Prostate gland (tissue), 2 donors: ENCODE data around the gene PCA3. TPM values are rescaled to one million over a fixed set of nuclear protein-coding genes. Genes with fewer than 3 reads are reported as not detected.

Experiments
- DNase-seq: peaks from one replicate; pipeline ENCODE4 v3.0.0-alpha.2; 2019; ENCODE audit warnings: low spot score
- H3K27ac ChIP-seq, 2 donors: fragments of 200-600 bp; sonication (generic); 2 replicates each; pipeline ENCODE4 v1.5.1; 2017 to 2019
- H3K27me3 ChIP-seq: fragments of 200-600 bp; sonication (generic); replicated peaks from 2 replicates; pipeline ENCODE4 v1.5.1; 2019; ENCODE audit not compliant: insufficient read depth
- H3K36me3 ChIP-seq, 2 donors: fragments of 200-600 bp; sonication (generic); 1 replicate in 1 of 2; 2 replicates in 1 of 2; pipeline versions ENCODE4 v1.5.1 to v1.8.1; 2017 to 2019
- H3K4me1 ChIP-seq: fragments of 200-600 bp; sonication (generic); replicated peaks from 2 replicates; pipeline ENCODE4 v1.5.1; 2019
- H3K4me3 ChIP-seq, 2 donors: fragments of 200-600 bp; sonication (generic); 2 replicates each; pipeline ENCODE4 v1.5.1; 2017 to 2019
- H3K9me3 ChIP-seq: fragments of 200-600 bp; sonication (generic); 2 replicates; pipeline ENCODE4 v1.5.1; 2017
- CTCF ChIP-seq, 4 experiments: fragments of 200-600 bp in 2 of 4; fragments of 450-650 bp in 2 of 4; sonication (generic) in 2 of 4; IDR thresholded peaks; 1 replicate in 3 of 4; 2 replicates in 1 of 4; pipeline ENCODE4 v1.5.1; 2016 to 2019; ENCODE audit warnings: antibody characterized with exemption in 4 of 4, mild to moderate bottlenecking in 2 of 4, moderate library complexity in 2 of 4
- POLR2A ChIP-seq: fragments of 450-650 bp; IDR thresholded peaks from one replicate; pipeline ENCODE4 v1.6.1; 2016; ENCODE audit warnings: antibody characterized with exemption, mild to moderate bottlenecking
- POLR2AphosphoS5 ChIP-seq: sonication (generic); formaldehyde crosslinking; IDR thresholded peaks from one replicate; pipeline ENCODE4 v1.6.1; 2017; ENCODE audit warnings: antibody characterized with exemption
- WGBS: methylation state at CpG from one replicate; pipeline ENCODE4 v1.1.5; 2018; 5-methylcytosine and 5-hydroxymethylcytosine counted together
- intact Hi-C: fragments of 100-400 bp; cut with DNase I; formaldehyde crosslinking; loops from one replicate; pipeline ENCODE4 v1.14.2; 2022
- small RNA-seq, 2 donors: library from RNA; depleted of rRNA; stranded (forward); fragments of <200 nt; gene quantifications; one replicate each; pipeline ENCODE3, GENCODE V24; 2016
- total RNA-seq, 2 donors: library from RNA; depleted of rRNA; stranded (reverse); fragments of >200 nt; gene quantifications; one replicate each; pipeline ENCODE4 v1.1.0, GENCODE V29; 2016

PCA3 gene
- total RNA-seq, 2 donors from 2014 or later: 0.14 TPM; not detected in 1

- Histone ChIP-seq H3K27me3 (no peaks in the 10 kb centered on the region), H3K9me3 (no peaks in the 10 kb centered on the region), H3K36me3 (no peaks in the 10 kb centered on the region), H3K4me1 (no peaks in the 10 kb centered on the region), H3K27ac (no peak overlapping the region), H3K4me3 (no peak overlapping the region)
- DNase-seq: no peak
- WGBS: 56% methylated on average over 9 of the region's 9 CpGs
- TF ChIP-seq POLR2A: no peak
- TF ChIP-seq CTCF (IDR thresholded peaks at IDR 0.05): no peak
- TF ChIP-seq POLR2AphosphoS5: no peak
- intact Hi-C loops: no loop called here
These were observed 63.2 kb downstream of the PCA3 start for GRCh38 chr9:76827296-76828080.

- no peaks in the 10 kb centered on the region for H3K36me3 ChIP-seq
- H3K9me3 ChIP-seq: no peaks in the 10 kb centered on the region
- no peaks in the 10 kb centered on the region for H3K4me1 ChIP-seq
- no peak overlapping the region for H3K27ac ChIP-seq
- H3K27me3 ChIP-seq: no peaks in the 10 kb centered on the region
- DNase-seq: no peak
- no peak for TF ChIP-seq POLR2A
- no peak for TF ChIP-seq CTCF (IDR thresholded peaks at IDR 0.05)
- no peak for TF ChIP-seq POLR2AphosphoS5
- WGBS: 40% methylated on average over 3 of the region's 3 CpGs
- intact Hi-C loops: no loop called here
- no peak overlapping the region for H3K4me3 ChIP-seq
These were observed 64.2 kb downstream of the PCA3 start for GRCh38 chr9:76828447-76828846.

- 33% methylated on average over 7 of the region's 7 CpGs for WGBS
- no peaks in the 10 kb centered on the region for H3K36me3 ChIP-seq
- no peaks in the 10 kb centered on the region for H3K27me3 ChIP-seq
- H3K4me3 ChIP-seq: no peak overlapping the region
- TF ChIP-seq POLR2AphosphoS5 (peak; percentile 31), CTCF (IDR thresholded peaks at IDR 0.05) (no peak)
- H3K27ac ChIP-seq: peak overlapping the region; percentile 58 to 60
- H3K4me1 ChIP-seq: no peaks in the 10 kb centered on the region
- no peak for DNase-seq
- no peaks in the 10 kb centered on the region for H3K9me3 ChIP-seq
- intact Hi-C loops: loop anchor here (5.0 kb wide), 1 partner anchor 37 kb away; no protein-coding TSS in a partner anchor
These were observed 71.5 kb downstream of the PCA3 start for GRCh38 chr9:76835571-76836283.

Small RNA genes lying within 50 kb of the gene (small RNA-seq; reads per million reads assigned to genes)
- 0 reads per million in 2 donors for gene AL359314.1

Other genes with a start within 250 kb of the PCA3 start
- gene PRUNE2, start 141.7 kb downstream of the PCA3 start, total RNA-seq: 10 to 100 TPM; 58.6 to 78.9 TPM